Activated CD8-positive, alpha-beta memory T cell treated with anti-CD3 and anti-CD28 coated beads, Interleukin-2, amount 10 ng/mL, durations not matched to agents 7 days and 5 days (primary cell): Measurements from ENCODE around the gene USP54. TPM values are rescaled to one million over a fixed set of nuclear protein-coding genes. Genes with fewer than 3 reads are reported as not detected.

Experiments
- ATAC-seq: fragments of 150-1000 bp; cut with Tn5 transposase; one replicate; pipeline ENCODE4 v1.10.0; 2021; ENCODE audit warnings: moderate library complexity
- CTCF ChIA-PET: fragments of 350-600 bp; sonication (Branson Sonifier 250); formaldehyde crosslinking; loops from one replicate; lab custom pipeline; 2021; ENCODE audit warnings: antibody characterized with exemption; lab: Charles Lee
- DNase-seq: peaks from one replicate; pipeline ENCODE4 v3.0.0-alpha.2; 2020
- H3K27ac Mint-ChIP-seq: one replicate; pipeline ENCODE4 v1.8.0; 2021; ENCODE audit warnings: mild to moderate bottlenecking, mixed read lengths
- H3K27me3 Mint-ChIP-seq: one replicate; pipeline ENCODE4 v1.8.0; 2021; ENCODE audit warnings: mixed read lengths
- H3K36me3 Mint-ChIP-seq: one replicate; pipeline ENCODE4 v1.8.0; 2021; ENCODE audit warnings: mild to moderate bottlenecking, mixed read lengths
- H3K4me1 Mint-ChIP-seq: one replicate; pipeline ENCODE4 v1.8.0; 2021; ENCODE audit warnings: mixed read lengths
- H3K4me3 Mint-ChIP-seq: one replicate; pipeline ENCODE4 v1.8.0; 2021; ENCODE audit warnings: mild to moderate bottlenecking, moderate library complexity, mixed read lengths
- H3K9me3 Mint-ChIP-seq: one replicate; pipeline ENCODE4 v1.8.0; 2022; ENCODE audit warnings: low read depth, mixed read lengths
- total RNA-seq, 2 experiments: library from RNA; stranded (reverse); gene quantifications; one replicate each; pipeline ENCODE4 v1.2.3, GENCODE V29; 2021

USP54 gene
- total RNA-seq, 2 experiments from 2014 or later = 3.5 to 6.7 TPM

DNA sequence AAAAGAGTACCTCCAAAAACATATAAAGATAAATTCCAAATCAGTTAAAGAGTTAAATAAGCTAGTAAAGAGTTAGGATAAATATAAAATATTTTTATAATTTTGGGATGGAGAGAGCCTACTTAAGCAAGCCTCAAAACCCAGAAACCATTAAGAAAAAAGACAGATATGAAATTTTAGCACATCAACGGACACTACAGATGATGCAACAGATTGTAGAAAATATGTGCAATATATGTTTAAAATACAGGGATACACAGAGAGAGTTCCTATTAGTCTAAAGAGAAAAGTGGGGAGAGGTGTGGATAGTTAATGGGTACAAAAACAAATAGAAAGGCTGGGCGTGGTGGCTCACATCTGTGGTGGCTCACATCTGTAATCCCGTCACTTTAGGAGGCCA is 23.6 kb upstream of the USP54 start:
- no peaks in the 10 kb centered on the region for H3K27me3 Mint-ChIP-seq
- H3K4me3 Mint-ChIP-seq = no peak overlapping the region
- no peaks in the 10 kb centered on the region for H3K36me3 Mint-ChIP-seq
- no peaks in the 10 kb centered on the region for H3K4me1 Mint-ChIP-seq
- H3K27ac Mint-ChIP-seq = no peak overlapping the region
- CTCF ChIA-PET = interaction anchor here (0.7 to 0.8 kb wide), 2 partner anchors 10 to 40 kb away, joined by 3 to 4 read pairs; no protein-coding TSS in a partner anchor
- no peak for DNase-seq
- ATAC-seq = no peak
- no peaks in the 10 kb centered on the region for H3K9me3 Mint-ChIP-seq

DNA sequence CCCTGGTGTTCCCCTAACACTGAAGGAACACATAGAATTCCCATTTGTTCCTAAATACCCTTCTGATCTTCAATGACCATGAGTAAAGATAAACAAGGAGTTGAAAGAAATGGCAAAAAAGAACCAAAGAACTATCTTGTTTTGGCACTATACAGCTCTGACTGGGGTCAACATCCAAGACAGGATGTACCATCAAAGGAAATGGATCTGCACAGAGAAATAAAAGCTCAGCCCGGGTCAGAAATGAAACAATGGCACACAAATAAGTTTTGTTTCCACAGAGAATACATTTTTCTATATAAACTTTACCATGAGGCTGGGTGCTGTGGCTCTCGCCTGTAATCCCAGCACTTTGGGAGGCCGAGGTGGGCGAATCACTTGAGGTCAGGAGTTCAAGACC is 18.0 kb upstream of the USP54 start:
- no peak for ATAC-seq
- H3K4me3 Mint-ChIP-seq = no peak overlapping the region
- H3K27ac Mint-ChIP-seq = no peak overlapping the region
- H3K36me3 Mint-ChIP-seq = no peaks in the 10 kb centered on the region
- no peaks in the 10 kb centered on the region for H3K9me3 Mint-ChIP-seq
- DNase-seq = no peak
- H3K27me3 Mint-ChIP-seq = no peaks in the 10 kb centered on the region
- no peaks in the 10 kb centered on the region for H3K4me1 Mint-ChIP-seq
- CTCF ChIA-PET = no interaction called here

DNA sequence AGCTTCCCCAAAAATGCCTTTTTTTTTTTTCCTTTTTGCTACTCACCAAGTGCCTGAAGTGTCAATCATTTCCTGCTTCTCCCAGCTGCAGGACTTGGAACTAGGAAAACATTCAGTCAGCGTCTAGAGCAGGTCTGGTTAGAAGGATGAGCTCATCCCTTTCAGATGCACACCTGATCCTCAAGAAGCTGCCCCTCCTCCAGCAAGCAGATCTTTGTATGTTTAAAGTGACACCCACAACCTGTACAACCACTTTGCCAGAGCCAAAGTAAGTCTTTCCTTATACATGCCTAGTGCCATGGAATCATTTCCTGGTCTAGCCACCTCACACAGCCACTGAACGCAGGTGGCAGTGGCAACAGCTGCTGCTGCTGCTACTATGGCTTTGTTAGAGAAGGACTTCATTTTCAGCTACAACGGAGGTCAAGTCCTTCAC is 10.4 kb upstream of the USP54 start:
- Mint-ChIP-seq H3K27me3 (no peaks in the 10 kb centered on the region), H3K27ac (no peak overlapping the region), H3K4me3 (no peak overlapping the region), H3K36me3 (no peaks in the 10 kb centered on the region), H3K9me3 (no peaks in the 10 kb centered on the region), H3K4me1 (no peaks in the 10 kb centered on the region)
- DNase-seq = no peak
- CTCF ChIA-PET = interaction anchor here (0.9 kb wide), 1 partner anchor 42 kb away, joined by 3 read pairs; no protein-coding TSS in a partner anchor
- no peak for ATAC-seq

DNA sequence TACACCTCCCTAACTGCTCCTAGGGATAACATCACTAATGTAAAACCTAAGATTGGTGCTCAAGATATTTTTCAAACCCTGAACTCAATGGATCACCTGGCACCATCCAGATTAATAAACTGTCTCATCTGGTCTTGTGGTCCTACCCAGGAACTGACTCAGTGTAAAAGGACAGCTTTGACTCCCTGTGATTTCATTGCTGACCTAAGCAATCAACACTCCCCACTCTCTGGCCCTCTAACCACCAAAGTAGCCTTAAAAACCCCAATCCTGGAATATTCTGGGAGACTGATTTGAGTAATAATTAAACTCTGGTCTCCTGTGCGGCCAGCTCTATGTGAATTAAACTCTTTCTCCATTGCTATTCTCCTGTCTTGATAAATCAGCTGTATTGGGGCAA is 6.2 kb upstream of the USP54 start:
- ATAC-seq = no peak
- H3K36me3 Mint-ChIP-seq = no peaks in the 10 kb centered on the region
- no peak overlapping the region for H3K27ac Mint-ChIP-seq

DNA sequence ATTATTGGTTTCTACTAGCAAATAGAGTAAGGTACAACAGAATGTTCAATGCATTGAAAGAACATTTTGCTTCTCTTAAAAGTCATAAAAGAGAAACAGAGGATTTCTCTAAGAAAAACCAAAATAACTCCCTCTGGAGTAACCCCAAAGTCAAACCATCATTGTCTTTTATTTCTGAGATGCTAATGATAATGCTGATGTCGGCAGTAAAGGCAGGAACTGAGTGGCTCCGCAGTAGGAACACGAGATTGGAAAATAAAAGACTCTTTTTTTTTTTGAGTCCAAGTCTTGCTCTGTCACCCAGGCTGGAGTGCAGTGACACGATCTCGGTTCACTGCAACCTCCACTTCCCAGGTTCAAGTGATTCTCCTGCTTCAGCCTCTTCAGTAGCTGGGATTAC is 2.7 kb upstream of the USP54 start:
- CTCF ChIA-PET = no interaction called here

More for the DNA sequence above, 6.2 kb upstream of the USP54 start:
- no peaks in the 10 kb centered on the region for H3K9me3 Mint-ChIP-seq
- no peak for DNase-seq
- CTCF ChIA-PET = interaction anchor here (0.8 to 1.4 kb wide), 3 partner anchors 12 to 68 kb away, joined by 3 to 4 read pairs (median 3); no protein-coding TSS in a partner anchor
- no peak overlapping the region for H3K4me3 Mint-ChIP-seq
- H3K4me1 Mint-ChIP-seq = peaks cover 3% of the 10 kb centered on the region
- H3K27me3 Mint-ChIP-seq = no peaks in the 10 kb centered on the region

DNA sequence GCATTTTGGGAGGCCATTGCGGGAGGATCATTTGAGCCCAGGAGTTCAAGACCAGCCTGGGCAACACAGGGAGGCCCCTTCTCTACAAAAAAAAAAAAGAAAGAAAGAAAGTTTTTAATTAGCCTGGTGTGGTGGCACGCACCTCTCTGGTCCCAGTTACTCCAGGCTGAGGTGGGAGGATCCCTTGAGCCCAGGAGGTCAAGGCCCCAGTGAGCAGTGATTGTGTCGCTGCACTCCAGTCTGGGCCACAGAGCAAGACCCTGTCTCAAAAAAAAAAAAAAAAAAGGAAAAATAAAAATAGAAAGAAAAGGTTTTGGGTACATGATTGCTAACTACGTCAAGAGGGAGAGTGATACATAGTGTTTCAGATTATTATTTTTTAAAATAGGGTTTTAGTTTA is 2.0 kb upstream of the USP54 start:
- H3K27ac Mint-ChIP-seq = no peak overlapping the region
- ATAC-seq = no peak

More for the DNA sequence above, 2.7 kb upstream of the USP54 start:
- Mint-ChIP-seq H3K27ac (no peak overlapping the region), H3K9me3 (no peaks in the 10 kb centered on the region), H3K4me3 (no peak overlapping the region), H3K36me3 (no peaks in the 10 kb centered on the region), H3K4me1 (peaks cover 16% of the 10 kb centered on the region), H3K27me3 (no peaks in the 10 kb centered on the region)
- DNase-seq = no peak
- no peak for ATAC-seq

DNA sequence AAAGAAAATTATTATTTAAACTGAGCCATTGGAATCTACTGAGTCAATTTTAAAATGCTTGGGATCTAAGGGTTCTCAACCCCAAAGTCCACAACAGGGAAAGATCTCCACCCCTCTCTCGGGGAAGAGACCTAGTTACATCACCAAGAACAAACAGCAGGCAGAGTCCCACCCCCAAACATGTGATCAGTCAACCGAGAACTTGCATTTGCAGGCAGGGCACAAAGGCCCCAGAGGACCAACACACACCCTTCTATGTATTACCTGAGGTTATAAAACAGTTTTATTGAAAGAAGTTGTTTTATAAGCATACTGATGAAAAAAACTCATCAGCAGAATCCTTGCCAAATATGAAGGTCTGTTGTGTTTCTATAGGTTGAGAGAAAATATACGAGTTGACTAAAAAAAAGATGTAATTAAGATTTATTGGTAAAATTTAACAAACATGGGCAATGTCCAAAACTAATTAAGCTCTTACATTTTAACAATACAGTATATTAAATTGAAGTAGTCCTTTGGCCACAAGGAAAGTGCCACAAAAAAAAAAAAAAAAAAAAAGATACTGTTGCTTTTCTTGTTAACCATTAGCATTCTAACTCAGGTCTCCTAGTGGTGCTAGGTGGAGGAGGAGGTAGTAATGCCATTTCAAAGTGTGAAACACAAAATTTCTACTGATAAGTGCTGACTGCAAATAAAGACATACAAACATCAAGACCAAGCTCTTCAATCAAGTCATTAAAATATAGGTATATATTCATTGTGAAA is 975 bp upstream of the USP54 start:
- Mint-ChIP-seq H3K4me3 (no peak overlapping the region), H3K9me3 (no peaks in the 10 kb centered on the region), H3K36me3 (no peaks in the 10 kb centered on the region), H3K4me1 (peaks cover 16% of the 10 kb centered on the region), H3K27ac (no peak overlapping the region), H3K27me3 (no peaks in the 10 kb centered on the region)
- CTCF ChIA-PET = interaction anchor here (0.6 to 0.8 kb wide), 2 partner anchors 24 to 26 kb away, joined by 4 read pairs; no protein-coding TSS in a partner anchor
- DNase-seq = no peak
- no peak for ATAC-seq

More for the DNA sequence above, 2.0 kb upstream of the USP54 start:
- no peaks in the 10 kb centered on the region for H3K27me3 Mint-ChIP-seq
- CTCF ChIA-PET = no interaction called here
- no peaks in the 10 kb centered on the region for H3K36me3 Mint-ChIP-seq
- no peaks in the 10 kb centered on the region for H3K9me3 Mint-ChIP-seq
- H3K4me1 Mint-ChIP-seq = peaks cover 16% of the 10 kb centered on the region
- DNase-seq = no peak
- no peak overlapping the region for H3K4me3 Mint-ChIP-seq

DNA sequence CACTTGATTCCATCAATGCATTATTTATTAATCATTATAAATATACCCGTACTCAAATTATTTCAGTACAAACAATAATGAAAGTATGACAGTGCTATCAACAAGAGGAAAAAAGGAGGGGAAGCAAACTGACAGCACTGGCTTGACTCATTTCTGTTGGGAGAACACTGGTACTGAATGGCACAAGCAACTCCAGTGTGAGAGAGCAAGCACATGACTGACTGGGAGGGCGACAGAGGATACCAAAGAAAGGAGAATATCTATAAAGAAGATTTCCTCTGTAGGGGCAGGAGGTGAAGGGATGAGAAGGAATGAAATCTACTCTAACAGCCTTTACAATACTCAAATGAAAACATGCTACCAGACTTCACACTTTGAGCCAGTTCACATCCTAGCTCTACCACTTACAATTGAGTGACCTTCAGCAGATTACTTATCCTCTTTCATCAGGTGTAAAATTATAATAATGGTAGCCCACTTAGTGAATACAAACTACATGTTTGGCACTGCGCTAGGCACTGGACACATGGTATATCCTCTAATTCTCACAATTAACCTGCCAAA is 1.5 kb downstream of the USP54 start:
- Mint-ChIP-seq H3K9me3 (no peaks in the 10 kb centered on the region), H3K27ac (no peak overlapping the region), H3K4me1 (peaks cover 16% of the 10 kb centered on the region), H3K36me3 (peaks cover 2% of the 10 kb centered on the region), H3K27me3 (no peaks in the 10 kb centered on the region), H3K4me3 (no peak overlapping the region)
- CTCF ChIA-PET = interaction anchor here (2.5 kb wide), 1 partner anchor 60 kb away, joined by 9 read pairs; no protein-coding TSS in a partner anchor
- ATAC-seq = no peak
- no peak for DNase-seq

DNA sequence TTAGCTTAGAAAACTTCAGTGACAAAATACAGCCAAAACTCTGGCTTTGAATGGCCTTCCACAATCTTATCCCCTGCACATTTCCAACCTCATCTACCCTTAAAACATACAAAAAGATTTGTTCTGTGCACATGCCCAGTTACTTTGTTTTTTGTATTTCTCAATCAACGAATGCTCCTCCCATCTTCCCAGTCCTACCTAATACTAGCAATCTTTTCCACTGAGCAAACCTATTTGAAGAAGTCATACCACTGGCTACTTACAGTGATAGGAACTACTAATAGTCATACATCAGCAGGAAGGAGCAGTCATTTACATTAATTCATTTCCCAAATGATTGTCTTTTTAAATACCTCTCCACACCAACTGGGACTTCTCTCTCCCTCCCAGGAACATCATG is 2.5 kb downstream of the USP54 start:
- DNase-seq (no peak), ATAC-seq (no peak)
- no peak overlapping the region for H3K27ac Mint-ChIP-seq
- no peaks in the 10 kb centered on the region for H3K27me3 Mint-ChIP-seq
- H3K4me1 Mint-ChIP-seq = peaks cover 16% of the 10 kb centered on the region
- H3K36me3 Mint-ChIP-seq = peaks cover 2% of the 10 kb centered on the region
- CTCF ChIA-PET = no interaction called here
- no peak overlapping the region for H3K4me3 Mint-ChIP-seq
- H3K9me3 Mint-ChIP-seq = no peaks in the 10 kb centered on the region

DNA sequence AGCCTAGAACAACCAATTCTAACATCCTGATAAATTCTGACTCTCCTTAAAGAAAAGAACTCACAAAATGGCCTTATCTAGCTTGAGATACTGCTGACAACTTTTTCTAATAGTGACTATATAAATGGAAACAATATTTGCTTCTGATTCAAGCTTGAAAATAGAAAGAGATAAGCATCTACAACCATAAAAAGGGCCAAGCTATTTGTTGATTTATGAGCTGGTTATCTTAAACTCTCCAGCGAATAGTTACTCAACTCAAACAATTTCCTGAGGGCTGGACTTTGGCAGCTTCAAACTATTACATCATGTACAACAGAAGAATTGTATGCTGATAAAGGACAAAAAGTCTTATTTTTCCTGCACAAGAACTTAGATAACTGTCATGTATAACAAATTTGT is 4.6 kb downstream of the USP54 start:
- Mint-ChIP-seq H3K4me1 (peaks cover 8% of the 10 kb centered on the region), H3K27me3 (no peaks in the 10 kb centered on the region), H3K27ac (no peak overlapping the region), H3K9me3 (no peaks in the 10 kb centered on the region), H3K4me3 (no peak overlapping the region), H3K36me3 (peaks cover 2% of the 10 kb centered on the region)
- CTCF ChIA-PET = interaction anchor here (0.9 to 1.5 kb wide), 2 partner anchors 16 to 180 kb away, joined by 3 read pairs; no protein-coding TSS in a partner anchor
- no peak for ATAC-seq
- no peak for DNase-seq

DNA sequence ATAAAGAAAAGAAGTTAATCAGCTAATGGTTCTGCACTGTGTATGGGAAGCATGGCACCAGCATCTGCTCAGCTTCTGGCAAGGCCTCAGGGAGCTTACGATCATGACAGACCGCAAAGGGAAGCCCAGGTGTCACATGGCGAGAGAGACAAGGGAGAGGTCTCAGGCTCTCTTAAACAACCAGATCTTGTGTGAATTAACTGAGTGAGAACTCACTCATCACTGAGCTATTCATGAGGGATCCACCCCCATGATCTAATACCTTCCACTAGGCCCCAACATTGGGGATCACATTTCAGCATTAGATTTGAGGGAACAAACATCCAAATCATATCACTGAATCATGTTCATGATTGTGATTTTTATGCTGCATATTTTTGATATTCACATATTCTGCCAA is 5.8 kb downstream of the USP54 start:
- Mint-ChIP-seq H3K4me1 (peaks cover 2% of the 10 kb centered on the region), H3K4me3 (no peak overlapping the region), H3K27me3 (no peaks in the 10 kb centered on the region), H3K36me3 (peaks cover 2% of the 10 kb centered on the region), H3K9me3 (no peaks in the 10 kb centered on the region), H3K27ac (no peak overlapping the region)
- CTCF ChIA-PET = interaction anchor here (1.5 to 1.6 kb wide), 2 partner anchors 12 to 179 kb away, joined by 3 read pairs; no protein-coding TSS in a partner anchor
- DNase-seq (no peak), ATAC-seq (no peak)

DNA sequence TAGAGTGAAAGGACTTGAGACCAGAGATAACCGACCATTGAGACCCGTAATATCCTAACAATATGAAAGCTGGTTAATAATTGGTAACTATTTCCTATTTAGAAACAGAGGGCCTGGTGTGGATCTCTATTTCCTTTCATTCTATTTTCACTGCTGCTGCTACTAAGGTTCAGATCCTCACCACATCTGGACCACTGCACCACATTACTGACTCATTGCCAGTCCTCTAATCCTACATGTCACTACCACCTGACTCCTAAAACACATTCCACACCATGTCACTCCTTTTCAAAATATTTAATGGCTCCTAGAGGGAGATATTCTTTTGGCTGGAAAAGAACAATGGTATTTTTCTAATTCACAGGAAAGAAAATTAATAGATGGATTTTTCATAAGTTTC is 6.4 kb downstream of the USP54 start:
- H3K4me1 Mint-ChIP-seq = no peaks in the 10 kb centered on the region

DNA sequence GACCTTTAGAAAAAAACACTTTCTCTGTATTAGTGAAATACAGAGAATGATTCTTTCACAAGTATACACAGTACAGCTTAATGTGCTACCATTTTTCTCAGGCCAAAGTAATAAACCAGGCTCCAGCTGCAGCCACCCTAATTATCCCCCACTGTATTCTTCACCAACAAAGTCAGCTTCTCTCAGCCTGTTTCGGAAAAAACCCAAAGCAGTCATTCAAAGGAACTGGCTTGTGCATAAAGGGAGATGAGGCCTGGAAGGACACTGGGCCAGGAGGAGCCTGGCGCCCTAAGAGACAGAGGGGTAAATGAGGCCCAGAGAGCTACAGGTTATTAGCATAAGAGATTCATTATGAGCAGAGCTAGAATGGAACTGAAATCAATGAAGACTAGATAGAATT is 9.2 kb downstream of the USP54 start:
- DNase-seq = no peak
- CTCF ChIA-PET = no interaction called here
- ATAC-seq = no peak
- no peaks in the 10 kb centered on the region for H3K9me3 Mint-ChIP-seq
- no peaks in the 10 kb centered on the region for H3K4me1 Mint-ChIP-seq
- peaks cover 2% of the 10 kb centered on the region for H3K36me3 Mint-ChIP-seq
- no peak overlapping the region for H3K4me3 Mint-ChIP-seq
- H3K27me3 Mint-ChIP-seq = no peaks in the 10 kb centered on the region
- H3K27ac Mint-ChIP-seq = no peak overlapping the region

More for the DNA sequence above, 6.4 kb downstream of the USP54 start:
- H3K9me3 Mint-ChIP-seq = no peaks in the 10 kb centered on the region
- DNase-seq (no peak), ATAC-seq (no peak)
- peaks cover 2% of the 10 kb centered on the region for H3K36me3 Mint-ChIP-seq
- H3K27ac Mint-ChIP-seq = no peak overlapping the region
- no peak overlapping the region for H3K4me3 Mint-ChIP-seq
- no peaks in the 10 kb centered on the region for H3K27me3 Mint-ChIP-seq
- CTCF ChIA-PET = interaction anchor here (1.6 kb wide), 1 partner anchor 13 kb away, joined by 3 read pairs; no protein-coding TSS in a partner anchor
